GM18907 (cell line): ENCODE data around the gene CRTC1.

Source experiments
- ATAC-seq: cut with Tn5 transposase; IDR thresholded peaks from one replicate; pipeline ENCODE4 v1.9.1; 2021; ENCODE audit warnings: mild to moderate bottlenecking, moderate library complexity; ENCODE audit not compliant: unreplicated experiment

CRTC1 gene

GRCh38 chr19:18651733-18652132, 31.7 kb upstream of the CRTC1 start:
- no peak for ATAC-seq

GRCh38 chr19:18653853-18654252, 29.6 kb upstream of the CRTC1 start:
- no peak for ATAC-seq

- ATAC-seq: no peak
Measured at GRCh38 chr19:18654469-18654868, 29.0 kb upstream of the CRTC1 start.

GRCh38 chr19:18655173-18655844, 28.2 kb upstream of the CRTC1 start:
- ATAC-seq: no peak

- ATAC-seq: no peak
Measured at GRCh38 chr19:18656337-18657086, 27.0 kb upstream of the CRTC1 start.

- no peak for ATAC-seq
Measured at GRCh38 chr19:18657590-18658365, 25.7 kb upstream of the CRTC1 start.

GRCh38 chr19:18658366-18658855, 25.1 kb upstream of the CRTC1 start:
- ATAC-seq: no peak

- ATAC-seq: no peak
Measured at GRCh38 chr19:18659281-18660050, 24.0 kb upstream of the CRTC1 start.

- ATAC-seq: no peak
Measured at GRCh38 chr19:18660051-18660910, 23.2 kb upstream of the CRTC1 start.

GRCh38 chr19:18660939-18661670, 22.4 kb upstream of the CRTC1 start:
- ATAC-seq: no peak

- no peak for ATAC-seq
Measured at GRCh38 chr19:18662972-18663732, 20.3 kb upstream of the CRTC1 start.

GRCh38 chr19:18663940-18664530, 19.4 kb upstream of the CRTC1 start:
- ATAC-seq: no peak

- no peak for ATAC-seq
Measured at GRCh38 chr19:18665771-18666202, 17.7 kb upstream of the CRTC1 start.

GRCh38 chr19:18666317-18666716, 17.2 kb upstream of the CRTC1 start:
- ATAC-seq: no peak

GRCh38 chr19:18666784-18667183, 16.7 kb upstream of the CRTC1 start:
- no peak for ATAC-seq

- no peak for ATAC-seq
Measured at GRCh38 chr19:18667531-18668251, 15.8 kb upstream of the CRTC1 start.

GRCh38 chr19:18668252-18668631, 15.2 kb upstream of the CRTC1 start:
- no peak for ATAC-seq
